Body of pancreas (tissue), 4 donors: ENCODE data around the gene FAM222A. TPM values are rescaled to one million over a fixed set of nuclear protein-coding genes. Genes with fewer than 3 reads are reported as not detected.

Experiments used
- ATAC-seq: fragments of 150-250 bp; one replicate; pipeline ENCODE4 v1.9.1; 2016
- DNase-seq, 4 donors: peaks; one replicate each; pipeline ENCODE4 v3.0.0-alpha.2; 2019
- H3K27ac ChIP-seq, 4 donors: fragments of 200-600 bp; sonication (generic); 1 replicate in 3 of 4; 2 replicates in 1 of 4; pipeline versions ENCODE4 v1.5.1 to v1.6.1; 2016 to 2019; ENCODE audit warnings: mild to moderate bottlenecking in 1 of 4, mixed read lengths in 1 of 4, moderate library complexity in 1 of 4
- H3K27me3 ChIP-seq, 2 donors: fragments of 200-600 bp; sonication (generic); one replicate each; pipeline ENCODE4 v1.6.0; 2016; ENCODE audit warnings: mild to moderate bottlenecking in 1 of 2
- H3K36me3 ChIP-seq, 2 donors: fragments of 200-600 bp; sonication (generic); replicated peaks in 1 of 2; 2 replicates each; pipeline ENCODE4 v1.5.1; 2016; ENCODE audit warnings: low read depth in 2 of 2; ENCODE audit not compliant: insufficient read depth in 1 of 2
- H3K4me1 ChIP-seq: fragments of 200-600 bp; sonication (generic); one replicate; pipeline ENCODE4 v1.6.0; 2016
- H3K4me3 ChIP-seq, 2 donors: fragments of 200-600 bp; sonication (generic); 1 replicate in 1 of 2; 2 replicates in 1 of 2; pipeline ENCODE4 v1.5.1; 2016 to 2019
- H3K9me3 ChIP-seq, 3 donors: fragments of 200-600 bp; sonication (generic); 1 replicate in 2 of 3; 2 replicates in 1 of 3; pipeline ENCODE4 v1.5.1; 2016
- POLR2A ChIP-seq, 3 donors: fragments of 450-650 bp; IDR thresholded peaks; one replicate each; pipeline ENCODE4 v1.6.1; 2016; ENCODE audit warnings: antibody characterized with exemption in 3 of 3, mild to moderate bottlenecking in 2 of 3
- WGBS, 2 donors: methylation state at CpG; one replicate each; pipeline ENCODE4 v1.1.5; 2017; 5-methylcytosine and 5-hydroxymethylcytosine counted together
- intact Hi-C: fragments of 100-400 bp; cut with DNase I; formaldehyde crosslinking; loops from one replicate; pipeline ENCODE4 v1.15.1; 2023
- total RNA-seq, 2 donors: library from RNA; depleted of rRNA; stranded (reverse); fragments of >200 nt; gene quantifications; one replicate each; pipeline ENCODE4 v1.1.0, GENCODE V29; 2016
- TF ChIP-seq, protein P1 (sequence below), 7 experiments: fragments of 450-650 bp in 4 of 7; fragments of 200-600 bp in 3 of 7; sonication (generic) in 3 of 7; IDR thresholded peaks; one replicate each; pipeline ENCODE4 v1.5.1; 2016 to 2019; ENCODE audit warnings: antibody characterized with exemption in 7 of 7

The FAM222A gene
- total RNA-seq, 2 donors from 2014 or later, result 8.0 to 16.2 TPM

DNA sequence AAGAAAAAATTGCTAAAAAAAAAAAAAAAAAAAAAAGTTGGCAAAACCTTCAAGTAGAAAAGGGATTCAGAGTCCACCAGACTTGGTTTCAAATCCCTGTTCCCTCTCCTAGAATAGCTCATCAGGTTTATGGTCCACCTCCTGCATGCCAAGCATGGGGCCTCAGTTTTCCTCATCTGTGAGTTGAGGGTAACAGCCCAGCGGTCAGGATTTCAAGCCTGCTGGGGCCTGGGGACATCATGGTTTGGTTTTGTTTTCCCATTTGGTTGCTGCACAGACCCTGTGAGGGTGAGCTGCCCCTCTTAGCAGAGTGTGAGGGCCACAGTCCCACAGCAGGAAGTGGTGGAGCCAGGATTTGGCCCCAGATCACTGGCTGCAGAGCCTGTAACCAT, 12.5 kb downstream of the FAM222A start:
- ATAC-seq (no peak), DNase-seq (peak in 1 of 4 donors; percentile 7)
- peaks cover 73% of the 10 kb centered on the region for H3K4me1 ChIP-seq
- no peaks in the 10 kb centered on the region for H3K36me3 ChIP-seq
- peak overlapping the region in 3 of 4 donors; percentile 81 to 87 (median 82) for H3K27ac ChIP-seq
- H3K27me3 ChIP-seq, result no peaks in the 10 kb centered on the region
- H3K9me3 ChIP-seq, result no peaks in the 10 kb centered on the region
- intact Hi-C loops, result no loop called here
- H3K4me3 ChIP-seq, result no peak overlapping the region
- TF ChIP-seq, protein P1, sequence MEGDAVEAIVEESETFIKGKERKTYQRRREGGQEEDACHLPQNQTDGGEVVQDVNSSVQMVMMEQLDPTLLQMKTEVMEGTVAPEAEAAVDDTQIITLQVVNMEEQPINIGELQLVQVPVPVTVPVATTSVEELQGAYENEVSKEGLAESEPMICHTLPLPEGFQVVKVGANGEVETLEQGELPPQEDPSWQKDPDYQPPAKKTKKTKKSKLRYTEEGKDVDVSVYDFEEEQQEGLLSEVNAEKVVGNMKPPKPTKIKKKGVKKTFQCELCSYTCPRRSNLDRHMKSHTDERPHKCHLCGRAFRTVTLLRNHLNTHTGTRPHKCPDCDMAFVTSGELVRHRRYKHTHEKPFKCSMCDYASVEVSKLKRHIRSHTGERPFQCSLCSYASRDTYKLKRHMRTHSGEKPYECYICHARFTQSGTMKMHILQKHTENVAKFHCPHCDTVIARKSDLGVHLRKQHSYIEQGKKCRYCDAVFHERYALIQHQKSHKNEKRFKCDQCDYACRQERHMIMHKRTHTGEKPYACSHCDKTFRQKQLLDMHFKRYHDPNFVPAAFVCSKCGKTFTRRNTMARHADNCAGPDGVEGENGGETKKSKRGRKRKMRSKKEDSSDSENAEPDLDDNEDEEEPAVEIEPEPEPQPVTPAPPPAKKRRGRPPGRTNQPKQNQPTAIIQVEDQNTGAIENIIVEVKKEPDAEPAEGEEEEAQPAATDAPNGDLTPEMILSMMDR (IDR thresholded peaks at IDR 0.05), result no peak
- TF ChIP-seq POLR2A (IDR thresholded peaks at IDR 0.05), result no peak
- 80 to 93% methylated on average over 1 of the region's 1 CpG for WGBS, 2 donors

DNA sequence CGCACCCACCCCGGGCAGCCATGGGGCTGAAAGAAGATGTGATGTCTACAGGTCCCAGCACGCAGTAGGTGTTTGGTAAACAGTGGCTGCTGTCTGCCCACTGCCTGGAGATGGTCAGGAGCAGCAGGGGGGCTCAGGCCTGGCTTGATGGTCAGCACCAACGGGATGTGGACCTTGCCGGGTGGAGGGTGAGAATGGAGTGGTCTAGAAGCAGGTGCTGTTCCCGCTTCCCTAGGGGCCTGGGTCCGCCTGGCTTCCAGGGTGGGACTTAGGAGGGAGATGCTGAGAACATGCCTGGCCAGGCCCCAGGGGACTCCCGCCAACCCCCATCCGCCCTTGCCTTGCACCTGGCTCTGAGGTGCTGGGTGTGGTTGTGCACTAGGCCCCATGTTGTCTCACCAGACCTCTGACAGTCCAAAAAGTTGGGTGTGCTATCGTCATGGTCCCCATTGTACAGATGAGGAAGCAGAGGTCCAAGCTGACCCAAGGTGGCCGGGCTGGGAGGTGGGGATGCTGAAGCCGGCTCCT, 12.9 kb downstream of the FAM222A start:
- Histone ChIP-seq H3K36me3 (no peaks in the 10 kb centered on the region), H3K4me3 (no peak overlapping the region), H3K9me3 (no peaks in the 10 kb centered on the region), H3K4me1 (peaks cover 68% of the 10 kb centered on the region), H3K27ac (peak overlapping the region; percentile 47 to 87 (median 82)), H3K27me3 (no peaks in the 10 kb centered on the region)
- WGBS, 2 donors, result 66 to 77% methylated on average over 5 to 12 of the region's 12 CpGs
- intact Hi-C loops, result no loop called here
- ATAC-seq (no peak), DNase-seq (peak in 1 of 4 donors; percentile 11)
- TF ChIP-seq, protein P1 (IDR thresholded peaks at IDR 0.05), result no peak
- no peak for TF ChIP-seq POLR2A (IDR thresholded peaks at IDR 0.05)

DNA sequence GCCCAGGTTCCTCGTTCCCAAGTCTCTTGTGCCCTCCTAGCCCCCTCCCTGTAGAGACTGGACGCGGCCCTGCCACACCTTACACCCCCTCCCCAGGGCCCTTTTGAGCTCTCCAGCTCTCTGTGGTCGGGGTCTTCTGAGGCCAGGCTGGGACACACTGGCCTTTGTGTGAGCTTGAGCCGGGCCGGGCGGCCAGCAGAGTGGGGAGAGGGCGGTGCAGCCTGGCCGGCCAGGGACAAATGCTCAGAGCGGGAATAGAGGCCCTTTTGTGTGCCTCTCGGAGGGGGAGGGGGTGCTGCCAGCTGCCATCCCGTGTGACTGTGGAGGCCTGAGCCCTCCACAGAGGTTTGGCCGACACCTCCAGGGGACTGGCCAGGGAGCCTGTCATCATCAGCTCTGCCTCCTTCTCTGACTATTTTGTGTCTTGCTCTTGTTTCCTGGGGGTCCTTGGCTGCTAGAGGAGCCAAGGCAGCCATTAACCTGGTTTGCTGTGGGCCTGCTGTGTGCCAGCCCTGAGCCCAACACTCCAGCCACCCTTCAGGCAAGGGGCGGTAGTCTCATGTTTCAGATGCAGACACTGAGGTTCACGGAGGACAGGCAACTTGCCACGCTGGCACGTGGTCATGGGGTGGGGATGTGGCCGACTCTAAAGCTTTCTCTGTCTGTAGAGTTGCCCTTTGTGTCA, 13.6 kb downstream of the FAM222A start:
- no peaks in the 10 kb centered on the region for H3K27me3 ChIP-seq
- intact Hi-C loops, result no loop called here
- peak overlapping the region; percentile 47 to 87 (median 82) for H3K27ac ChIP-seq
- ATAC-seq (peak; percentile 75), DNase-seq (peak; percentile 47 to 70 (median 66))
- peak in 1 of 3 donors; percentile 34 for TF ChIP-seq POLR2A (IDR thresholded peaks at IDR 0.05)
- TF ChIP-seq, protein P1 (IDR thresholded peaks at IDR 0.05), result no peak
- H3K36me3 ChIP-seq, result no peaks in the 10 kb centered on the region
- H3K4me3 ChIP-seq, result no peak overlapping the region
- H3K9me3 ChIP-seq, result no peaks in the 10 kb centered on the region
- WGBS, 2 donors, result 61 to 63% methylated on average over 7 to 18 of the region's 18 CpGs
- peaks cover 62% of the 10 kb centered on the region for H3K4me1 ChIP-seq

DNA sequence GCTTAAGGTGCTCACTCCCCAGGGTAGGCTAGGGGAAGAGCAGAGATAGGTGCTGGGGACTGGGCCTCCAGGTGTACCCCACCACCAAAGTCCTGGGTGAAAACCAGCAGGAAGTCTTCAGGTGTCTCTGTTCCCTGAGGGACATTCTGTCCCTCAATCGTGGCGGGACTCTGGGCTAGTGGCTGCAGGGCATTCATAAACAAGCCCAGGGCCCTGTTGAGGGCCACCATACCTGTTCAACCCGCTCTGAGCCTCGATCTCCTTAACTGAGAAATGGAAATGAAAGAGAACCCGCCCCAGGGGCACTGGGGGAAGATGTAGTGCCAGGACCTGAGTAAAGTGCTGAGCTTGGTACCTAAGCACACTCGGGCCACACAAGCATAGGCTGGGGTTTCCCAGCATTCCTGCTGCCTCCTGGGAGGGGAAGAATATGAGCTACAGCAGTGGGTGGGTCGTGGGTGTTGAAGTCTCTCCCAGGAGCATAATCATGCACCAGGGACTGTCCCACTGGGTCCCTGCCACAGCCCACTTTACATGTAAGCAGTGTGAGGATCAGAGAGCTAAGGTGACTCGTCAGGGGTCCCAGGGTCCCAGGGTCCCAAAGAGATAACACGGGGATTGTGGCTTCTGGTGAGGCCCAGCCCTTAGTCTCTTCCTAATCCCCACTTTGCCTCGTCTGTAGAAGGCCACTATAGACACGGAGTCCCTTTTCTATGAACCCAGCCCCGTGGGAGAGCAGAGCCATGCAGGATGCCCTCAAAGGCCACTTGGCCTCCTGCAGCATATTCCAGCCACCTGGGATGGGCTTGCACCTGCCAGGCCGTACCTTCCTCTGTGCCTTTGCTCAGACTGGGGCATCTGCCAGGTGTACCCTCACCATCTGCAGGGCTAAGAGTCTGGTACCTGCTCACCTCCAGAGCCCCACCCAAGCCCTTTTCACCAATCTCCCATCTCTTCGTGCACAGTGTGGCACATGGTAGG, 14.4 kb downstream of the FAM222A start:
- ATAC-seq (no peak), DNase-seq (peak in 2 of 4 donors; percentile 9 to 10)
- Histone ChIP-seq H3K27ac (peak overlapping the region; percentile 47 to 87 (median 82)), H3K9me3 (no peaks in the 10 kb centered on the region), H3K27me3 (no peaks in the 10 kb centered on the region), H3K36me3 (no peaks in the 10 kb centered on the region), H3K4me3 (no peak overlapping the region), H3K4me1 (peaks cover 53% of the 10 kb centered on the region)
- intact Hi-C loops, result no loop called here
- 59 to 68% methylated on average over 13 of the region's 14 CpGs for WGBS, 2 donors
- no peak for TF ChIP-seq POLR2A (IDR thresholded peaks at IDR 0.05)
- TF ChIP-seq, protein P1 (IDR thresholded peaks at IDR 0.05), result no peak
